PC-3 (cell line): ENCODE data around the gene RNASE12.

Source experiments
- CTCF ChIP-seq: fragments of 300-600 bp; sonication (generic); conservative IDR thresholded peaks from 2 replicates; pipeline ENCODE4 v1.5.1; 2017; ENCODE audit warnings: antibody characterized with exemption, low read depth, mild to moderate bottlenecking, low read length
- EZH2 ChIP-seq: fragments of 300-600 bp; sonication (generic); IDR thresholded peaks from one replicate; pipeline ENCODE4 v1.6.1; 2017; ENCODE audit warnings: antibody characterized with exemption, mild to moderate bottlenecking, low read length; ENCODE audit not compliant: unreplicated experiment

- TF ChIP-seq CTCF (no peak), EZH2 (no peak)
These were observed 19.0 kb upstream of the RNASE12 start for GRCh38 chr14:20610002-20610765.
